Transverse colon (tissue), 4 donors: ENCODE measurements around the gene TMEM117. TPM values are rescaled to one million over a fixed set of nuclear protein-coding genes. Genes with fewer than 3 reads are reported as not detected.

Source experiments
- DNase-seq: peaks from one replicate; pipeline ENCODE4 v3.0.0-alpha.2; 2019
- H3K27ac ChIP-seq, 4 donors: fragments of 200-600 bp; sonication (generic); 2 replicates each; pipeline ENCODE4 v1.5.1; 2016 to 2018; ENCODE audit warnings: inconsistent platforms in 4 of 4
- H3K27me3 ChIP-seq: fragments of 200-600 bp; sonication (generic); 2 replicates; pipeline ENCODE4 v1.5.1; 2017; ENCODE audit warnings: inconsistent platforms
- H3K36me3 ChIP-seq, 4 donors: fragments of 200-600 bp; sonication (generic); 2 replicates each; pipeline ENCODE4 v1.5.1; 2017 to 2019; ENCODE audit warnings: inconsistent platforms in 4 of 4
- H3K4me1 ChIP-seq, 4 donors: fragments of 200-600 bp; sonication (generic); 2 replicates each; pipeline ENCODE4 v1.5.1; 2017 to 2020; ENCODE audit warnings: inconsistent platforms in 4 of 4
- H3K4me3 ChIP-seq, 4 donors: fragments of 200-600 bp; sonication (generic); 1 replicate in 1 of 4; 2 replicates in 3 of 4; pipeline versions ENCODE4 v1.5.1 to v1.6.1; 2017 to 2019; ENCODE audit warnings: inconsistent platforms in 4 of 4
- H3K9me3 ChIP-seq, 2 donors: fragments of 200-600 bp; sonication (generic); 2 replicates each; pipeline ENCODE4 v1.5.1; 2017 to 2019; ENCODE audit warnings: inconsistent platforms in 2 of 2
- CTCF ChIP-seq, 5 experiments: fragments of 200-600 bp in 3 of 5; fragments of 450-650 bp in 2 of 5; sonication (generic) in 3 of 5; IDR thresholded peaks; 1 replicate in 2 of 5; 2 replicates in 3 of 5; pipeline ENCODE4 v1.5.1; 2016 to 2017; ENCODE audit warnings: antibody characterized with exemption in 5 of 5, inconsistent platforms in 3 of 5, mild to moderate bottlenecking in 2 of 5, moderate library complexity in 1 of 5
- EP300 ChIP-seq: sonication (generic); formaldehyde crosslinking; IDR thresholded peaks from one replicate; pipeline ENCODE4 v1.6.1; 2017; ENCODE audit warnings: antibody characterized with exemption, low read depth
- POLR2A ChIP-seq: fragments of 450-650 bp; IDR thresholded peaks from one replicate; pipeline ENCODE4 v1.6.1; 2016; ENCODE audit warnings: antibody characterized with exemption, mild to moderate bottlenecking, moderate library complexity
- POLR2AphosphoS5 ChIP-seq, 3 donors: sonication (generic); formaldehyde crosslinking; IDR thresholded peaks; one replicate each; pipeline ENCODE4 v1.6.1; 2016; ENCODE audit warnings: antibody characterized with exemption in 3 of 3
- WGBS, 2 donors: methylation state at CpG; one replicate each; pipeline ENCODE4 v1.1.5; 2018; ENCODE audit warnings: low coverage in 1 of 2; 5-methylcytosine and 5-hydroxymethylcytosine counted together
- in situ Hi-C, 4 donors: fragments of 200-750 bp; cut with MboI; loops; one replicate each; pipeline versions ENCODE4 v1.15.0 to v1.15.1; 2017; ENCODE audit warnings: low sequenced_read_pairs in 3 of 4, low pct_ligation_motif_present in 1 of 4, low pct_unique_long_range_greater_than_20kb in 1 of 4
- intact Hi-C: fragments of 100-400 bp; cut with DNase I; formaldehyde crosslinking; loops from one replicate; pipeline ENCODE4 v1.15.1; 2023; ENCODE audit warnings: low total_unique reads
- total RNA-seq, 4 donors: library from RNA; depleted of rRNA; stranded (reverse); fragments of >200 nt; gene quantifications; one replicate each; pipeline ENCODE4 v1.1.0, GENCODE V29; 2016

TMEM117 gene
- total RNA-seq, 4 donors from 2014 or later: 0.40 to 92.8 (median 25.6) TPM

DNA sequence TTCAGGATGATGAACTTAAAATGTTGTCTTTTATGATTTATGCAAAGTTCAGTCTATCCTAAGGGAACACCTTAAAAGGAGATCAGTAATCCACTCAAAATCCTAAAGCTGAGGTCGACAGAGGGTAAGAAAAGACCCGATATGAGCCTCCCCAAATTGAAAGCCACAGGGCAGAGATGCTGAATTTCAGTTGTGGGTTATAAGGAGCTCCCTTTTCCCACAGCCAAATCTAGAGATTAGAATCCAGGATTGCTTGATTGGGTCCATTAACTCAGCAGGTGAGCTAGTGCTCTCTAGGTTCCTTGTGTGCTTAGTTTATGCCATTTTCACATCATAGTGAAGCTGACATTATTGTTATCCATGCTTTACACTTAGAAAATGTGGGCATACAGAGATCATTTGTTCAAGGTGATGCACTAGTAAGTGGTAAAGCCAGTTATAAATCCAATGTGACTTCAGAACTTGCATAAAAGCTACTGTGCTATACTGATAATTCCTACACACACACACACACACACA, 417.5 kb downstream of the TMEM117 start:
- intact Hi-C loops: no loop called here

DNA sequence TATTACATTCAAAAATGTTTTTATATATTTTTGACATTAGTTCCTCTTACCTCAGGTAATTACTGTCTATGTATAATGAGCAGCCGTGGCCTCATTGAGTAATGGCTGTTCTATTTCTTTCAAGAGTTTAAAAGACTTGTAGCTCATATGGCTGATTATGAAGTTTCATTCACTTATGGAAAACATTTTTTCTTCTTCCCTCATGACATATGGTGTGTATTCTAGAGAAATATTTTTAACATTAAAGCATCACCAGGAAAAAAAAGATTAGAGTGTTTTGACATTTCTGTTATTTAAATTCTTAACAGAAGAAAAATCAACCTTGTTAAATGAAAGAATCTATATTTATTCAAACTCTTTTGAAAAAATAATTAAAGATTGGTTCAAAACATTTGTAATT, 422.4 kb downstream of the TMEM117 start:
- no peak overlapping the region for H3K4me3 ChIP-seq
- no peaks in the 10 kb centered on the region for H3K36me3 ChIP-seq
- no peaks in the 10 kb centered on the region for H3K27me3 ChIP-seq
- no peak for TF ChIP-seq CTCF (IDR thresholded peaks at IDR 0.05)
- TF ChIP-seq POLR2A: no peak
- TF ChIP-seq EP300: no peak
- no peak for TF ChIP-seq POLR2AphosphoS5 (IDR thresholded peaks at IDR 0.05)
- 86 to 100% methylated on average over 1 of the region's 1 CpG for whole genome bisulfite sequencing, 2 donors
- H3K9me3 ChIP-seq: no peaks in the 10 kb centered on the region
- no peaks in the 10 kb centered on the region for H3K4me1 ChIP-seq
- in situ Hi-C loops: no loop called here
- no peak for DNase-seq
- intact Hi-C loops: no loop called here
- no peak overlapping the region for H3K27ac ChIP-seq

More for the DNA sequence above, 417.5 kb downstream of the TMEM117 start:
- no peak for DNase-seq
- Histone ChIP-seq H3K27ac (no peak overlapping the region), H3K36me3 (no peaks in the 10 kb centered on the region), H3K9me3 (no peaks in the 10 kb centered on the region), H3K4me3 (no peak overlapping the region), H3K4me1 (no peaks in the 10 kb centered on the region), H3K27me3 (no peaks in the 10 kb centered on the region)
- 20 to 27% methylated on average over 1 to 2 of the region's 2 CpGs for WGBS, 2 donors
- in situ Hi-C loops: no loop called here
- TF ChIP-seq CTCF (IDR thresholded peaks at IDR 0.05) (no peak), EP300 (no peak), POLR2A (no peak), POLR2AphosphoS5 (IDR thresholded peaks at IDR 0.05) (no peak)

- Histone ChIP-seq H3K4me3 (no peak overlapping the region), H3K4me1 (no peaks in the 10 kb centered on the region), H3K27ac (no peak overlapping the region), H3K27me3 (no peaks in the 10 kb centered on the region), H3K36me3 (no peaks in the 10 kb centered on the region), H3K9me3 (no peaks in the 10 kb centered on the region)
- 95% methylated on average over 6 of the region's 6 CpGs for WGBS, 2 donors
- in situ Hi-C loops (no loop called here), intact Hi-C loops (no loop called here)
- no peak for TF ChIP-seq POLR2A
- TF ChIP-seq CTCF (IDR thresholded peaks at IDR 0.05): no peak
- no peak for TF ChIP-seq EP300
- TF ChIP-seq POLR2AphosphoS5 (IDR thresholded peaks at IDR 0.05): no peak
- DNase-seq: no peak
Measured at GRCh38 chr12:44259890-44260289, 424.0 kb downstream of the TMEM117 start.

- WGBS, 2 donors: 79 to 86% methylated on average over 1 of the region's 1 CpG
- DNase-seq: no peak
- no peaks in the 10 kb centered on the region for H3K27me3 ChIP-seq
- in situ Hi-C loops: no loop called here
- H3K36me3 ChIP-seq: no peaks in the 10 kb centered on the region
- no peak for TF ChIP-seq CTCF (IDR thresholded peaks at IDR 0.05)
- TF ChIP-seq POLR2A: no peak
- no peak for TF ChIP-seq POLR2AphosphoS5 (IDR thresholded peaks at IDR 0.05)
- no peak for TF ChIP-seq EP300
- no peak overlapping the region for H3K27ac ChIP-seq
- no peaks in the 10 kb centered on the region for H3K9me3 ChIP-seq
- no peaks in the 10 kb centered on the region for H3K4me1 ChIP-seq
- intact Hi-C loops: no loop called here
- no peak overlapping the region for H3K4me3 ChIP-seq
Measured at GRCh38 chr12:44260581-44260980, 424.7 kb downstream of the TMEM117 start.
